ENCODE data around the gene GRIP1.
"Not testable (repeated sequence)": the region's sequence is repeated elsewhere in the genome, so short reads cannot be mapped to it uniquely, and the experiment has no call there.

The GRIP1 gene

GRCh38 chr12:66516133-66516532 is 162.7 kb downstream of the GRIP1 start:
- DNase-seq, result no peak

GRCh38 chr12:66514581-66514980 is 164.3 kb downstream of the GRIP1 start:
- DNase-seq, result no peak

GRCh38 chr12:66508025-66508424 is 170.9 kb downstream of the GRIP1 start:
- no peak for DNase-seq

GRCh38 chr12:66503746-66504145 is 175.1 kb downstream of the GRIP1 start:
- no peak for DNase-seq

- no peak for DNase-seq
Observed at GRCh38 chr12:66502911-66503310, 176.0 kb downstream of the GRIP1 start.

GRCh38 chr12:66500841-66501240 is 178.0 kb downstream of the GRIP1 start:
- no peak for DNase-seq

- DNase-seq, result no peak
Observed at GRCh38 chr12:66500091-66500490, 178.8 kb downstream of the GRIP1 start.

GRCh38 chr12:66499000-66499399 is 179.9 kb downstream of the GRIP1 start:
- no peak for DNase-seq

- DNase-seq, result not testable (repeated sequence)
Observed at GRCh38 chr12:66498059-66498458, 180.8 kb downstream of the GRIP1 start.

- no peak for DNase-seq
Observed at GRCh38 chr12:66497008-66497897, 181.6 kb downstream of the GRIP1 start.

- no peak for DNase-seq
Observed at GRCh38 chr12:66496595-66496994, 182.3 kb downstream of the GRIP1 start.

- DNase-seq, result no peak
Observed at GRCh38 chr12:66495709-66496108, 183.2 kb downstream of the GRIP1 start.

- no peak for DNase-seq
Observed at GRCh38 chr12:66493819-66494218, 185.1 kb downstream of the GRIP1 start.

GRCh38 chr12:66491853-66492252 is 187.0 kb downstream of the GRIP1 start:
- DNase-seq, result no peak

- no peak for DNase-seq
Observed at GRCh38 chr12:66482351-66483203, 196.3 kb downstream of the GRIP1 start.

GRCh38 chr12:66467932-66468331 is 210.9 kb downstream of the GRIP1 start:
- no peak for DNase-seq

GRCh38 chr12:66461331-66461730 is 217.5 kb downstream of the GRIP1 start:
- DNase-seq, result no peak

GRCh38 chr12:66459944-66460482 is 218.9 kb downstream of the GRIP1 start:
- DNase-seq, result no peak

- no peak for DNase-seq
Observed at GRCh38 chr12:66456612-66457011, 222.3 kb downstream of the GRIP1 start.

GRCh38 chr12:66453844-66454243 is 225.0 kb downstream of the GRIP1 start:
- peak; percentile 74 for DNase-seq

- no peak for DNase-seq
Observed at GRCh38 chr12:66453120-66453519, 225.8 kb downstream of the GRIP1 start.

- no peak for DNase-seq
Observed at GRCh38 chr12:66449531-66449930, 229.3 kb downstream of the GRIP1 start.

- DNase-seq, result no peak
Observed at GRCh38 chr12:66447643-66448042, 231.2 kb downstream of the GRIP1 start.

GRCh38 chr12:66446276-66446675 is 232.6 kb downstream of the GRIP1 start:
- DNase-seq, result no peak

All from MV-4-11 (cell line).